Measurements from ENCODE around the gene EME2.

Gene EME2

DNA sequence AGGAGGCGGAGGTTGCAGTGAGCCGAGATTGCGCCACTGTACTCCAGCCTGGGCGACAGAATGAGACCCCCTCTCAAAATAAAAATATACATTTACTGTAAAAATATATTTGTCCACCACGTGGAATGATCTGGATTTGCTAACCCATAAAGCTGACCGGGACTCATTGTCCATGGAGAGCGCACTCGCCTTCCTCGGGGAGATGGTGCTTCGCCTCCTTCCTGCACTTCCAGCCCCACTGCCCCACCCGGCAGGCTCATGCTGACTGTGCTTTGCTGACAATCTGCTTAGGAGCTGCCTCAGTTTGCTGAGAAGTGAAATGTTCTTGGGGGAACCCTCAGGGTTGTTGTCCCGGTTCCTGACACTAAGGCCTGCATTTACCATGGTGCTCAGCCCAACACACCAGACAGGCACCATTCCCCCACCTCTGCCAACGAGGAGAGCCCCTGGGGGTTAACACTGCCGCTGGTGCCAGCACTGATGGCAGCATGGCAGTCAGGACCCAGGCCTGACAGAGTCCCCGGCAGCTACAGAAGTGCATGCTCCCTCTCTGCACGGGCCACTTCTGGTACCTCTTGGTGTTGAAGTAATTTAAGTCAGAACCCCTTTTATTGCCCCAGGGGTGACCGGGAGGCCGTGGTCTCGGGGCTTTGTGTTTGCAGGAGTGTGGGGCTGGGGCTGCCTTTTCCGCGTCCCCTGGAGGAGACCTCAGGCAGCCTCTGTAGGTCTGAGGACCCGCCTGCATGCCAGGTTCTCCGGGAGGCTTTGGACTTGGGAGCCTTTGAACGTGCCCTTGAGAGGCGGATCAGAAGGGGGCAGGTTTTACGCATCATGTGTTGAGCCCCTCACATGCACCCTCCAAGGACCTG, 12.6 kb downstream of the EME2 start:
- DNase-seq (ENCODE audit: low read depth) = no peak
- TF ChIP-seq, protein P1, sequence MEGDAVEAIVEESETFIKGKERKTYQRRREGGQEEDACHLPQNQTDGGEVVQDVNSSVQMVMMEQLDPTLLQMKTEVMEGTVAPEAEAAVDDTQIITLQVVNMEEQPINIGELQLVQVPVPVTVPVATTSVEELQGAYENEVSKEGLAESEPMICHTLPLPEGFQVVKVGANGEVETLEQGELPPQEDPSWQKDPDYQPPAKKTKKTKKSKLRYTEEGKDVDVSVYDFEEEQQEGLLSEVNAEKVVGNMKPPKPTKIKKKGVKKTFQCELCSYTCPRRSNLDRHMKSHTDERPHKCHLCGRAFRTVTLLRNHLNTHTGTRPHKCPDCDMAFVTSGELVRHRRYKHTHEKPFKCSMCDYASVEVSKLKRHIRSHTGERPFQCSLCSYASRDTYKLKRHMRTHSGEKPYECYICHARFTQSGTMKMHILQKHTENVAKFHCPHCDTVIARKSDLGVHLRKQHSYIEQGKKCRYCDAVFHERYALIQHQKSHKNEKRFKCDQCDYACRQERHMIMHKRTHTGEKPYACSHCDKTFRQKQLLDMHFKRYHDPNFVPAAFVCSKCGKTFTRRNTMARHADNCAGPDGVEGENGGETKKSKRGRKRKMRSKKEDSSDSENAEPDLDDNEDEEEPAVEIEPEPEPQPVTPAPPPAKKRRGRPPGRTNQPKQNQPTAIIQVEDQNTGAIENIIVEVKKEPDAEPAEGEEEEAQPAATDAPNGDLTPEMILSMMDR (IDR thresholded peaks at IDR 0.05; ENCODE audit: low read length, missing control alignments) = no peak
- H3K4me3 ChIP-seq (replicated peaks; ENCODE audit: low read depth, low read length) = no peak overlapping the region

DNA sequence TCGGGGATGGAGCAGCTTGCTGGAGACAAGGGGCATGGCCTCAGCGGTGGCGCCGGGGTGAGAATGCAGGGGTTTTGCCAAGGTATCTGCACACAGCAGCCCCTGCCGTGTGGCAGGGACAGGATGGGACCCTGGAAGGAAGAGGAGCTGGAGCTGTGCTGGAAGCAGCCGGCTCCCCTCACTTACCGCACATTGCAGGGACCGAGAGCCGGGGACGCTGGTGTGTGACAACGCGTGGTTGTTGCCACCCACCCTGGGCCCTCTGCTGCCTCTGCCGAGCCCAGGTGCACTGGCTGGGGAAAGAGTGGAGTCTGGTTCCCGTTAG, 13.2 kb downstream of the EME2 start:
- no peak overlapping the region for H3K4me3 ChIP-seq (replicated peaks; ENCODE audit: low read depth, low read length)
- TF ChIP-seq, protein P1 (IDR thresholded peaks at IDR 0.05; ENCODE audit: low read length, missing control alignments) = no peak
- DNase-seq (ENCODE audit: low read depth) = no peak

DNA sequence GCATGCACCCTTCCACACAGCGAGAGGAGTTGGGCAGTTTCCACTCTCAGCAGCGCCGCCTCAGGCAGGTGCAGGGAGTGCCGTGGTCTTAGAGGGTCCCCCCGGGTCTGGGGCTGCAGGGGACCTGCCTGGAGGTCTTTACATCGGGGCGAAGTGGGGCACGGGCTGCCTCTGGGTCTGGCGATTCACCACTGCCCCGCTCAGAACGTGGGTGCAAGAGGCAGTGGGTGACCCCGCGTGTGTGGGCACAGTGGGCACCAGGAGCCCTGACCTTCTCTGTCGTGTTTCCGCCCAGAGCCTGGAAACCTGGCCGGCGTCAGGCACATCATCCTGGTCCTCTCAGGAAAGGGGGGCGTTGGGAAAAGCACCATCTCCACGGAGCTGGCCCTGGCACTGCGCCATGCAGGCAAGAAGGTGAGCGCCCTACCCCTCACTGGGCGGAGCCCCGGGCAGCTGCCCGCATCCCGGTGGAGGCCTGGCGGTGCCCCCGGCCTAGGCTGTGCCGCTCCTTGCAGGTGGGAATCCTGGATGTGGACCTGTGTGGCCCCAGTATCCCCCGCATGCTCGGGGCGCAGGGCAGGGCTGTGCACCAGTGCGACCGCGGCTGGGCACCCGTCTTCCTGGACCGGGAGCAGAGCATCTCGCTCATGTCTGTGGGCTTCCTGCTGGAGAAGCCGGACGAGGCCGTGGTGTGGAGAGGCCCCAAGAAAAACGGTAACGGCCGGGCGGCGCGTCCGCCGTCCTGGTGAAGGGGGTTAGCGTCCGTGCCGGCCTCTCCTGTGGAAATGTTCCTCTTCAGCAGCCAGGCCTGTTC, 13.8 kb downstream of the EME2 start:
- DNase-seq (ENCODE audit: low read depth) = no peak
- H3K4me3 ChIP-seq (replicated peaks; ENCODE audit: low read depth, low read length) = no peak overlapping the region
- TF ChIP-seq, protein P1 (IDR thresholded peaks at IDR 0.05; ENCODE audit: low read length, missing control alignments) = no peak

DNA sequence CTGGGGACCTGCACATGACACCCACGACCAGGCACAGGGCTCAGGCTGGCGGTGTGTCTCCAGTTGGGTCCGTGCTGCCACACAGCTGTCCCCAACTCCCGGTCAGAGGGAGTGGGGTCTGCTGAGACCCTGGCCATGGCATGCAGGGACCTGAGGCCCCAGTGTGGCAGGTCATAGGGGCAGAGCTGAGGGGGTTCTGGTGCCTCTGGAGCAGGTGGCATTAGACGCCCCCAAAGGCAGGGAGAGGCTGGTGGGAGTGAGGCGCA, 14.4 kb downstream of the EME2 start:
- no peak overlapping the region for H3K4me3 ChIP-seq (replicated peaks; ENCODE audit: low read depth, low read length)
- no peak for DNase-seq (ENCODE audit: low read depth)
- TF ChIP-seq, protein P1 (IDR thresholded peaks at IDR 0.05; ENCODE audit: low read length, missing control alignments) = no peak

GRCh38 chr16:1787322-1788094, 14.9 kb downstream of the EME2 start:
- no peak for DNase-seq (ENCODE audit: low read depth)

DNA sequence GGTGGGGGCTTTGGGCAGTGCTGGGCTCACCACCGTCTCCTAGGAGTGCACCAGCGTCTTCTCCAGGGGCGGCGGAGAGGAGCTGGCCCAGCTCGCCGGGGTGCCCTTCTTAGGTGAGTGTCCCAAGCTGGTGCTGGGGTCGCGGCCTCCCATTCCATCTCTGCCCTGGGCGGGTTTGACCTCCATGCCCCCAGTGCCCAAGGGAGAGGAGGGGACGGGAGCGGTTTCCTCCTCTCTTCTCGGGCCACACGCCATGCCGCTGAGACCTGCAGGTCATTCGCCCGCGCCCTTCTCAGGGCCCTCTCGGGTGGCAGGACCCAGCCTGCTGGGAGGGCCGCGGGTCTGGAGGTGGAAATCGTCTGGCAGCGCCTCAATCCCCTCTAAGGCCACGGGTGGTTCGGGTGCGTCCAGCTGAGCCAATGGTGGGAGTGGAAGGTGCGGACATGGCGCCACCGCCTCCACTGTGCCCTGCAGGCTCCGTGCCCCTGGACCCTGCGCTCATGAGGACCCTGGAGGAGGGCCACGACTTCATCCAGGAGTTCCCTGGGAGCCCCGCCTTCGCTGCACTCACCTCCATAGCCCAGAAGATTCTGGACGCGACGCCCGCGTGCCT, 15.6 kb downstream of the EME2 start:
- TF ChIP-seq, protein P1 (IDR thresholded peaks at IDR 0.05; ENCODE audit: low read length, missing control alignments) = no peak
- no peak overlapping the region for H3K4me3 ChIP-seq (replicated peaks; ENCODE audit: low read depth, low read length)
- DNase-seq (ENCODE audit: low read depth) = no peak

More at GRCh38 chr16:1787322-1788094, 14.9 kb downstream of the EME2 start:
- H3K4me3 ChIP-seq (replicated peaks; ENCODE audit: low read depth, low read length) = no peak overlapping the region
- TF ChIP-seq, protein P1 (IDR thresholded peaks at IDR 0.05; ENCODE audit: low read length, missing control alignments) = no peak

Measured in fibroblast of pulmonary artery (primary cell).